H1 (cell line): ENCODE data around the gene GGA3. TPM values are rescaled to one million over a fixed set of nuclear protein-coding genes. Genes with fewer than 3 reads are reported as not detected.
A peak's percentile ranks its signal among the peaks of the same experiment; 100 is the strongest.

Source experiments
- CTCF ChIA-PET: fragments of 300-600 bp; sonication (Branson Sonifier 250); formaldehyde crosslinking; loops from one replicate; lab custom pipeline; 2021; ENCODE audit not compliant: partially characterized antibody; lab: Charles Lee
- POLR2A ChIA-PET: fragments of 300-600 bp; sonication (Branson Sonifier 250); formaldehyde crosslinking; loops from one replicate; lab custom pipeline; 2021; ENCODE audit warnings: inconsistent platforms; ENCODE audit not compliant: partially characterized antibody; lab: Charles Lee
- DNase-seq, 2 experiments: peaks; one replicate each; pipeline versions ENCODE4 v3.0.0 to v3.0.0-alpha.2; 2010 to 2022; ENCODE audit warnings: low spot score in 2 of 2, low read depth in 1 of 2, mixed read lengths in 1 of 2
- FAIRE-seq: peaks from 2 replicates; lab custom pipeline; 2011; peaks lifted over from hg19 to GRCh38; lab: Jason Lieb, UNC
- H2AFZ ChIP-seq: 2 replicates; pipeline ENCODE4 v1.8.1; 2012; ENCODE audit warnings: low read length, inconsistent platforms
- H2AK5ac ChIP-seq: 2 replicates; pipeline ENCODE4 v1.6.1; 2013; ENCODE audit warnings: low read depth, low read length
- H2BK120ac ChIP-seq: replicated peaks from 2 replicates; pipeline ENCODE3; 2013; ENCODE audit warnings: low read depth, low read length, inconsistent platforms
- H2BK12ac ChIP-seq: 2 replicates; pipeline ENCODE4 v1.6.1; 2013; ENCODE audit warnings: low read depth, low read length
- H2BK15ac ChIP-seq: 2 replicates; pipeline ENCODE4 v1.6.1; 2013; ENCODE audit warnings: low read length
- H2BK20ac ChIP-seq: 2 replicates; pipeline ENCODE4 v1.6.1; 2013; ENCODE audit warnings: low read length
- H2BK5ac ChIP-seq: 2 replicates; pipeline ENCODE4 v1.6.1; 2013; ENCODE audit warnings: low read depth, low read length
- H3K14ac ChIP-seq: 2 replicates; pipeline ENCODE4 v1.6.1; 2013; ENCODE audit warnings: inconsistent platforms; ENCODE audit not compliant: insufficient read length
- H3K18ac ChIP-seq: 2 replicates; pipeline ENCODE4 v1.6.1; 2013; ENCODE audit warnings: low read length; ENCODE audit errors: extremely low read depth
- H3K23ac ChIP-seq: 2 replicates; pipeline ENCODE4 v1.6.1; 2013; ENCODE audit warnings: inconsistent platforms; ENCODE audit not compliant: insufficient read length
- H3K23me2 ChIP-seq: 2 replicates; pipeline ENCODE4 v1.6.1; 2013; ENCODE audit warnings: low read depth, low read length
- H3K27ac ChIP-seq: 2 replicates; pipeline ENCODE4 v1.6.1; 2011; ENCODE audit warnings: low read depth, low read length, inconsistent platforms
- H3K27me3 ChIP-seq, 4 experiments: replicated peaks in 1 of 4; 1 replicate in 1 of 4; 2 replicates in 3 of 4; pipeline versions ENCODE4 v1.6.1 to v1.8.1; 2011 to 2013; ENCODE audit warnings: low read length in 3 of 4, mild to moderate bottlenecking in 3 of 4, inconsistent platforms in 2 of 4, mixed read lengths in 2 of 4, moderate library complexity in 1 of 4; ENCODE audit not compliant: control insufficient read depth in 3 of 4, insufficient read depth in 3 of 4; ENCODE audit errors: extremely low read depth in 1 of 4
- H3K36me3 ChIP-seq, 4 experiments: 2 replicates each; pipeline versions ENCODE4 v1.6.1 to v1.8.1; 2011 to 2013; ENCODE audit warnings: mild to moderate bottlenecking in 4 of 4, low read length in 3 of 4, moderate library complexity in 2 of 4, control low read depth in 1 of 4, inconsistent platforms in 1 of 4; ENCODE audit not compliant: insufficient read depth in 4 of 4, control insufficient read depth in 2 of 4
- H3K4ac ChIP-seq: replicated peaks from 2 replicates; pipeline ENCODE3; 2013; ENCODE audit warnings: low read length, low read depth, mixed read lengths, inconsistent platforms; ENCODE audit not compliant: insufficient read length
- H3K4me1 ChIP-seq, 4 experiments: replicated peaks in 1 of 4; 1 replicate in 1 of 4; 2 replicates in 3 of 4; pipeline versions ENCODE4 v1.6.1 to v1.8.1; 2011 to 2013; ENCODE audit warnings: low read length in 3 of 4, inconsistent platforms in 2 of 4, mixed read lengths in 1 of 4; ENCODE audit not compliant: insufficient read depth in 4 of 4, control insufficient read depth in 3 of 4
- H3K4me2 ChIP-seq, 2 experiments: 2 replicates each; pipeline versions ENCODE4 v1.6.1 to v1.8.1; 2011 to 2013; ENCODE audit warnings: low read depth in 2 of 2, low read length in 2 of 2, control low read depth in 1 of 2, inconsistent platforms in 1 of 2, mild to moderate bottlenecking in 1 of 2; ENCODE audit not compliant: insufficient read depth in 1 of 2
- H3K4me3 ChIP-seq, 4 experiments: fragments of 200-600, 300-600 bp in 1 of 4; sonication (generic), shearing (Covaris generic), sonication (Bioruptor Twin) in 1 of 4; 2 replicates each; pipeline versions ENCODE4 v1.5.1 to v1.8.1; 2011 to 2016; ENCODE audit warnings: low read length in 4 of 4, low read depth in 3 of 4, control low read depth in 2 of 4, inconsistent platforms in 2 of 4, mild to moderate bottlenecking in 2 of 4, mixed read lengths in 1 of 4, moderate library complexity in 1 of 4; ENCODE audit not compliant: insufficient read depth in 2 of 4; ENCODE audit errors: extremely low read depth in 1 of 4
- H3K56ac ChIP-seq: replicated peaks from 2 replicates; pipeline ENCODE3; 2013; ENCODE audit warnings: low read depth, mild to moderate bottlenecking, mixed read lengths, low read length, inconsistent platforms; ENCODE audit not compliant: insufficient read length
- H3K79me1 ChIP-seq: 2 replicates; pipeline ENCODE4 v1.6.1; 2013; ENCODE audit warnings: low read depth, low read length, control low read depth
- H3K79me2 ChIP-seq, 2 experiments: 2 replicates each; pipeline versions ENCODE4 v1.6.1 to v1.8.1; 2012 to 2013; ENCODE audit warnings: low read length in 2 of 2, mild to moderate bottlenecking in 2 of 2, inconsistent platforms in 1 of 2; ENCODE audit not compliant: insufficient read depth in 2 of 2, control insufficient read depth in 1 of 2
- H3K9ac ChIP-seq, 4 experiments: replicated peaks in 1 of 4; 1 replicate in 1 of 4; 2 replicates in 3 of 4; pipeline versions ENCODE4 v1.6.1 to v1.8.1; 2011 to 2013; ENCODE audit warnings: low read depth in 3 of 4, low read length in 3 of 4, control low read depth in 2 of 4, mild to moderate bottlenecking in 2 of 4, moderate library complexity in 2 of 4, inconsistent platforms in 1 of 4; ENCODE audit errors: extremely low read depth in 1 of 4
- H3K9me3 ChIP-seq, 2 experiments: 2 replicates each; pipeline versions ENCODE4 v1.6.1 to v1.8.1; 2012 to 2013; ENCODE audit warnings: mild to moderate bottlenecking in 2 of 2, moderate library complexity in 2 of 2, control low read depth in 1 of 2, inconsistent platforms in 1 of 2, low read depth in 1 of 2, low read length in 1 of 2, mixed read lengths in 1 of 2; ENCODE audit not compliant: insufficient read depth in 2 of 2
- H4K20me1 ChIP-seq, 2 experiments: replicated peaks in 1 of 2; 2 replicates each; pipeline versions ENCODE3 to v1.8.1; 2011 to 2013; ENCODE audit warnings: inconsistent platforms in 2 of 2, low read length in 2 of 2, mild to moderate bottlenecking in 1 of 2; ENCODE audit not compliant: insufficient read depth in 2 of 2, control insufficient read depth in 1 of 2
- H4K5ac ChIP-seq: 2 replicates; pipeline ENCODE4 v1.6.1; 2013; ENCODE audit warnings: low read length, low read depth, mixed read lengths, inconsistent platforms; ENCODE audit not compliant: insufficient read length
- H4K8ac ChIP-seq: 2 replicates; pipeline ENCODE4 v1.8.0; 2013; ENCODE audit warnings: mild to moderate bottlenecking, moderate library complexity, low read length, inconsistent platforms; ENCODE audit not compliant: insufficient read depth; ENCODE audit errors: extremely low read depth
- H4K91ac ChIP-seq: replicated peaks from 2 replicates; pipeline ENCODE3; 2013; ENCODE audit warnings: low read length, mixed read lengths, inconsistent platforms; ENCODE audit not compliant: insufficient read length
- ASH2L ChIP-seq: fragments of 200-600, 300-600 bp; sonication (generic); IDR thresholded peaks from one replicate; pipeline ENCODE4 v1.7.1; 2017; ENCODE audit warnings: low read length
- CBX5 ChIP-seq: fragments of 300-800, 300-1000 bp; sonication (generic); IDR thresholded peaks from 2 replicates; pipeline ENCODE4 v1.7.1; 2016; ENCODE audit warnings: antibody characterized with exemption, low read length, low read depth
- MAFK ChIP-seq: IDR thresholded peaks from 2 replicates; pipeline ENCODE4 v1.6.1; 2012; ENCODE audit warnings: low read depth, mild to moderate bottlenecking, improper control_type of control experiment, low read length
- RBBP5 ChIP-seq: IDR thresholded peaks from 2 replicates; pipeline ENCODE4 v1.7.1; 2012; ENCODE audit warnings: low read depth, mild to moderate bottlenecking, inconsistent platforms, low read length, moderate library complexity, borderline replicate concordance
- SRF ChIP-seq: IDR thresholded peaks from 2 replicates; pipeline ENCODE4 v1.6.1; 2011; ENCODE audit warnings: mild to moderate bottlenecking, low read depth, low read length, moderate library complexity
- TAF7 ChIP-seq: optimal IDR thresholded peaks from 2 replicates; pipeline ENCODE3; 2011; ENCODE audit warnings: low read depth, mild to moderate bottlenecking, inconsistent platforms, low read length, moderate library complexity, borderline replicate concordance
- TCF12 ChIP-seq: IDR thresholded peaks from 2 replicates; pipeline ENCODE4 v1.6.1; 2011; ENCODE audit warnings: low read depth, mild to moderate bottlenecking, low read length
- WGBS, 2 experiments: shearing (Covaris generic) in 1 of 2; methylation state at CpG; one replicate each; pipeline versions ENCODE4 v1.1.6 to v1.1.7; 2013 to 2015; ENCODE audit warnings: low lambda C conversion rate in 2 of 2, mixed read lengths in 2 of 2, inconsistent platforms in 1 of 2, low coverage in 1 of 2, missing lambda C conversion rate in 1 of 2; ENCODE audit not compliant: insufficient replicate concordance in 2 of 2, insufficient coverage in 1 of 2, insufficient read length in 1 of 2; ENCODE audit errors: extremely low coverage in 1 of 2, missing lambda C conversion rate in 1 of 2; 5-methylcytosine and 5-hydroxymethylcytosine counted together
- polyA plus RNA-seq, 7 experiments: library from polyadenylated mRNA; depleted of rRNA in 3 of 7; stranded (reverse) in 5 of 7; unstranded in 2 of 7; fragments of >200 nt in 5 of 7; fragments of 200-250 nt in 2 of 7; gene quantifications; 1 replicate in 5 of 7; 2 replicates in 1 of 7; 4 replicates in 1 of 7; pipeline versions ENCODE4 v1.2.1 to v1.2.3, GENCODE V29; 2011 to 2013; ENCODE audit warnings: missing spikeins in 2 of 7, mixed read lengths in 2 of 7
- total RNA-seq: library from RNA; stranded (reverse); fragmentation: NEBNext Ultra II Directional; extraction: Animal tissue kit (Norgen Biotek cat#: 25700); gene quantifications from 2 replicates; pipeline ENCODE4 v1.2.1, GENCODE V29; 2021
- TF ChIP-seq, protein P1 (sequence below): IDR thresholded peaks from 2 replicates; pipeline ENCODE4 v1.6.1; 2012; ENCODE audit warnings: low read length, inconsistent platforms
- TF ChIP-seq, protein P2 (sequence below), 3 experiments: IDR thresholded peaks; 1 replicate in 2 of 3; 2 replicates in 1 of 3; pipeline versions ENCODE4 v1.5.1 to v1.6.1; 2011; ENCODE audit warnings: low read length in 3 of 3, mild to moderate bottlenecking in 3 of 3, inconsistent platforms in 2 of 3, low read depth in 1 of 3, moderate library complexity in 1 of 3; ENCODE audit not compliant: insufficient read depth in 1 of 3; ENCODE audit errors: control extremely low read depth in 1 of 3

GGA3 gene
- total and polyA plus RNA-seq, 2 of the 8 experiments (the other 6 are each of a cell fraction or from before 2014, with no cell fraction given): 40.6 to 60.0 TPM

DNA sequence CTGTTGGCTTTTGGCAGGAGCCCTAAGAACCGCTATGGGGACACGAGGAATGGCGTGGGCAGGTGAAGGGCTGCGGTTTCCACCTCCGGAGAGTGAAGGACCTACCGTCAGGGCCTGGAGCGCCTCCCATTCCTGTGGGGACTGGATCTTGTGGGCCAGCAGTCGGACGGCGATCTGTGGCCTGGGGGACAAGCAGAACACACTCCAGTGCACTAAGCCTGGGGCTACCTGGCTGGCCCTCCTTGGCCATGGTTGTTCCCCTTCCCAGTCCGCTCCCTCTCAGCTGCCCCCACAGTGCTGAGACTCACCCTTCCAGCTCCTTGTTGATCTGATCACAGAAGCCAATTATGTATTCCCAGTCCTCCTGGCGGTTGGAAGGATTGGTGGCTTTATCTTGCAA is 15.0 kb downstream of the GGA3 start:
- Histone ChIP-seq H3K4me1 (peaks cover 0 to 7% (median under 1%) of the 10 kb centered on the region in 4 experiments; a peak in 3 of 7 replicates), H3K18ac (no peak overlapping the region), H3K9ac (0 out of 7 replicates have a peak overlapping the region, but pooled peaks of 1 of the 4 experiments have one; percentile 10), H3K27ac (no peak overlapping the region), H3K14ac (no peak overlapping the region), H3K27me3 (no peaks in the 10 kb centered on the region), H2AFZ (no peak overlapping the region), H4K8ac (no peak overlapping the region), H3K79me2 (peaks cover 0 to 22% of the 10 kb centered on the region in 2 experiments; a peak in 2 of 4 replicates), H3K4me2 (no peak overlapping the region), H3K9me3 (no peaks in the 10 kb centered on the region), H2BK15ac (no peak overlapping the region), H3K56ac (no peak overlapping the region), H2BK12ac (no peak overlapping the region), H4K5ac (no peak overlapping the region), H3K23ac (no peak overlapping the region), H4K91ac (no peak overlapping the region), H2BK5ac (no peak overlapping the region), H3K4me3 (no peak overlapping the region), H4K20me1 (peaks cover 8 to 9% of the 10 kb centered on the region in 2 experiments), H3K36me3 (peaks cover 16 to 45% (median 36%) of the 10 kb centered on the region in 4 experiments), H2BK120ac (no peak overlapping the region), H2BK20ac (no peak overlapping the region), H3K79me1 (peaks cover 6% of the 10 kb centered on the region)
- ChIA-PET CTCF (interaction anchor here (0.6 to 16.5 kb wide), 9 partner anchors 7 to 251 kb away, joined by 3 to 369 read pairs (median 3); partner anchors contain the start of genes GGA3, MIF4GD and MRPS7), POLR2A (interaction anchor here (0.7 to 1.3 kb wide), 4 partner anchors 16 to 240 kb away, joined by 3 to 6 read pairs (median 3); partner anchors contain the start of gene MRPS7)
- WGBS, 2 experiments: 96% methylated on average over 12 of the region's 12 CpGs; no CpG with 5 or more reads in 1 of the 2 experiments
- no peak for FAIRE-seq
- no peak for DNase-seq
- TF ChIP-seq SRF (no peak), RBBP5 (no peak), TCF12 (no peak), TAF7 (no peak), ASH2L (no peak), MAFK (no peak), CBX5 (no peak)
- TF ChIP-seq, protein P1, sequence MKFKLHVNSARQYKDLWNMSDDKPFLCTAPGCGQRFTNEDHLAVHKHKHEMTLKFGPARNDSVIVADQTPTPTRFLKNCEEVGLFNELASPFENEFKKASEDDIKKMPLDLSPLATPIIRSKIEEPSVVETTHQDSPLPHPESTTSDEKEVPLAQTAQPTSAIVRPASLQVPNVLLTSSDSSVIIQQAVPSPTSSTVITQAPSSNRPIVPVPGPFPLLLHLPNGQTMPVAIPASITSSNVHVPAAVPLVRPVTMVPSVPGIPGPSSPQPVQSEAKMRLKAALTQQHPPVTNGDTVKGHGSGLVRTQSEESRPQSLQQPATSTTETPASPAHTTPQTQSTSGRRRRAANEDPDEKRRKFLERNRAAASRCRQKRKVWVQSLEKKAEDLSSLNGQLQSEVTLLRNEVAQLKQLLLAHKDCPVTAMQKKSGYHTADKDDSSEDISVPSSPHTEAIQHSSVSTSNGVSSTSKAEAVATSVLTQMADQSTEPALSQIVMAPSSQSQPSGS: no peak
- TF ChIP-seq, protein P2, sequence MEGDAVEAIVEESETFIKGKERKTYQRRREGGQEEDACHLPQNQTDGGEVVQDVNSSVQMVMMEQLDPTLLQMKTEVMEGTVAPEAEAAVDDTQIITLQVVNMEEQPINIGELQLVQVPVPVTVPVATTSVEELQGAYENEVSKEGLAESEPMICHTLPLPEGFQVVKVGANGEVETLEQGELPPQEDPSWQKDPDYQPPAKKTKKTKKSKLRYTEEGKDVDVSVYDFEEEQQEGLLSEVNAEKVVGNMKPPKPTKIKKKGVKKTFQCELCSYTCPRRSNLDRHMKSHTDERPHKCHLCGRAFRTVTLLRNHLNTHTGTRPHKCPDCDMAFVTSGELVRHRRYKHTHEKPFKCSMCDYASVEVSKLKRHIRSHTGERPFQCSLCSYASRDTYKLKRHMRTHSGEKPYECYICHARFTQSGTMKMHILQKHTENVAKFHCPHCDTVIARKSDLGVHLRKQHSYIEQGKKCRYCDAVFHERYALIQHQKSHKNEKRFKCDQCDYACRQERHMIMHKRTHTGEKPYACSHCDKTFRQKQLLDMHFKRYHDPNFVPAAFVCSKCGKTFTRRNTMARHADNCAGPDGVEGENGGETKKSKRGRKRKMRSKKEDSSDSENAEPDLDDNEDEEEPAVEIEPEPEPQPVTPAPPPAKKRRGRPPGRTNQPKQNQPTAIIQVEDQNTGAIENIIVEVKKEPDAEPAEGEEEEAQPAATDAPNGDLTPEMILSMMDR (IDR thresholded peaks at IDR 0.05; ENCODE audit: control extremely low read depth in 1 of 3, insufficient read depth in 1 of 3, low read depth in 1 of 3, low read length in 3 of 3): no peak
- TF ChIP-seq, all 59 proteins: peak for 0
- Histone ChIP-seq H3K4ac (no peak overlapping the region), H2AK5ac (no peak overlapping the region), H3K23me2 (no peaks in the 10 kb centered on the region)
